ENCODE results near the gene EPB41L3.
"Not testable (repeated sequence)": the region's sequence is repeated elsewhere in the genome, so short reads cannot be mapped to it uniquely, and the experiment has no call there.

EPB41L3 gene

GRCh38 chr18:5532066-5532465, 11.7 kb downstream of the EPB41L3 start:
- DNase-seq (ENCODE audit: low read depth in 2 of 3, low spot score in 1 of 3): no peak

- no peak for DNase-seq (ENCODE audit: low read depth in 2 of 3, low spot score in 1 of 3)
Measured at GRCh38 chr18:5530629-5531178, 13.1 kb downstream of the EPB41L3 start.

GRCh38 chr18:5529471-5529870, 14.3 kb downstream of the EPB41L3 start:
- no peak for DNase-seq (ENCODE audit: low read depth in 2 of 3, low spot score in 1 of 3)

GRCh38 chr18:5527603-5528002, 16.2 kb downstream of the EPB41L3 start:
- DNase-seq (ENCODE audit: low read depth in 2 of 3, low spot score in 1 of 3): no peak

GRCh38 chr18:5524660-5525059, 19.1 kb downstream of the EPB41L3 start:
- no peak for DNase-seq (ENCODE audit: low read depth in 2 of 3, low spot score in 1 of 3)

- DNase-seq (ENCODE audit: low read depth in 2 of 3, low spot score in 1 of 3): no peak
Measured at GRCh38 chr18:5521000-5521399, 22.8 kb downstream of the EPB41L3 start.

- DNase-seq (ENCODE audit: low read depth in 2 of 3, low spot score in 1 of 3): no peak
Measured at GRCh38 chr18:5520464-5520863, 23.3 kb downstream of the EPB41L3 start.

- no peak for DNase-seq (ENCODE audit: low read depth in 2 of 3, low spot score in 1 of 3)
Measured at GRCh38 chr18:5519448-5520298, 24.1 kb downstream of the EPB41L3 start.

GRCh38 chr18:5518899-5519371, 24.9 kb downstream of the EPB41L3 start:
- no peak for DNase-seq (ENCODE audit: low read depth in 2 of 3, low spot score in 1 of 3)

GRCh38 chr18:5518179-5518770, 25.5 kb downstream of the EPB41L3 start:
- DNase-seq (ENCODE audit: low read depth in 2 of 3, low spot score in 1 of 3): no peak

GRCh38 chr18:5516841-5517240, 27.0 kb downstream of the EPB41L3 start:
- DNase-seq (ENCODE audit: low read depth in 2 of 3, low spot score in 1 of 3): no peak

GRCh38 chr18:5515011-5515784, 28.6 kb downstream of the EPB41L3 start:
- no peak for DNase-seq (ENCODE audit: low read depth in 2 of 3, low spot score in 1 of 3)

- DNase-seq (ENCODE audit: low read depth in 2 of 3, low spot score in 1 of 3): no peak
Measured at GRCh38 chr18:5513947-5514346, 29.9 kb downstream of the EPB41L3 start.

- no peak for DNase-seq (ENCODE audit: low read depth in 2 of 3, low spot score in 1 of 3)
Measured at GRCh38 chr18:5512176-5512575, 31.6 kb downstream of the EPB41L3 start.

GRCh38 chr18:5511541-5511940, 32.3 kb downstream of the EPB41L3 start:
- not testable (repeated sequence) for DNase-seq (ENCODE audit: low read depth in 2 of 3, low spot score in 1 of 3)

GRCh38 chr18:5510135-5510846, 33.5 kb downstream of the EPB41L3 start:
- no peak for DNase-seq (ENCODE audit: low read depth in 2 of 3, low spot score in 1 of 3)

- DNase-seq (ENCODE audit: low read depth in 2 of 3, low spot score in 1 of 3): no peak
Measured at GRCh38 chr18:5508821-5509220, 35.0 kb downstream of the EPB41L3 start.

GRCh38 chr18:5507756-5508155, 36.0 kb downstream of the EPB41L3 start:
- no peak for DNase-seq (ENCODE audit: low read depth in 2 of 3, low spot score in 1 of 3)

- DNase-seq (ENCODE audit: low read depth in 2 of 3, low spot score in 1 of 3): no peak
Measured at GRCh38 chr18:5506174-5506573, 37.6 kb downstream of the EPB41L3 start.

- no peak for DNase-seq (ENCODE audit: low read depth in 2 of 3, low spot score in 1 of 3)
Measured at GRCh38 chr18:5503740-5504139, 40.1 kb downstream of the EPB41L3 start.
